Right renal pelvis (tissue), 4 donors: ENCODE measurements around the gene RAPGEF5. TPM values are rescaled to one million over a fixed set of nuclear protein-coding genes. Genes with fewer than 3 reads are reported as not detected.

Experiments
- DNase-seq, 4 donors: peaks; one replicate each; pipeline ENCODE4 v3.0.0-alpha.2; 2013; ENCODE audit warnings: low read depth in 4 of 4, low spot score in 3 of 4, missing footprints in 1 of 4
- polyA plus RNA-seq, 4 donors: library from polyadenylated mRNA; unstranded; fragments of 120-200 nt; gene quantifications; one replicate each; pipeline ENCODE4 v1.2.1, GENCODE V29; 2013; ENCODE audit not compliant: insufficient read length in 4 of 4

Gene RAPGEF5
- polyA plus RNA-seq, 4 donors: 34.4 to 41.6 (median 39.1) TPM

DNA sequence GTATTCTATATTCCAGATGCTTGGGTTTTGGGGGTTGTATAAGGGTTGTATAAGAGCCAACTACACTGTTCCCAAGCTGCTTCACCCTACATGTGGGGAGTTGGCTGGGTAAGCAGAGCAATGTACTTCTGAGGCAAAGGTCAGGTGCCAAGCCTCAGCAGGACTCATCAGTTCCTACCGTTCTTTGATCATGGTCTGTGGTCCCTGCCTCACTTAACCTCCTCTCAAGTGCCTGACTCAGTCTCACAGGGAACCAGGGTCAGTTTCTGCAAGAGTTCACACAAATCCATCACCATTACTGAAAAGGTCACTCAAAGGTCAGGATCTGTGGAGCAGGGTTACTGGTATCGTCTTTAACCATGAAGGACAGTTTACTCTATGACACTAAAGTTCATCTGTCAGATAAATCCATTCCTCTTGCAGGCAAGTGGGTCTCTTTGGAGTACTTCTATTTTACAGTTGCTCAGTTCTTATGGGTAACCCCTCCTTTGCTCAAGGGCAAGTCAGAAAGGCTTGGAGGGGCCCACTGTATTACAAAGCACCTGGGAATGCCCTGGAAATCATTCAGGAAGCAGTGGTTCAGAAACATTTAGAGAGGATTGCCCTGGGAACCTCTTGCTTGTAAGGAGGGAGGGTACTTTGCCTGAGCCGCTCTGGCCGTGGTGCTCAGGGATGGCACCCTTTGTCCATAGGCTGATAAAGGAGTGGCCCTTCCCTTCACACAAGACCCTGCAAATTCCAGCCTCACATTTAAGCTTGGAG is 227.0 kb downstream of the RAPGEF5 start:
- no peak for DNase-seq

GRCh38 chr7:22129166-22129565 is 227.8 kb downstream of the RAPGEF5 start:
- DNase-seq: no peak

DNA sequence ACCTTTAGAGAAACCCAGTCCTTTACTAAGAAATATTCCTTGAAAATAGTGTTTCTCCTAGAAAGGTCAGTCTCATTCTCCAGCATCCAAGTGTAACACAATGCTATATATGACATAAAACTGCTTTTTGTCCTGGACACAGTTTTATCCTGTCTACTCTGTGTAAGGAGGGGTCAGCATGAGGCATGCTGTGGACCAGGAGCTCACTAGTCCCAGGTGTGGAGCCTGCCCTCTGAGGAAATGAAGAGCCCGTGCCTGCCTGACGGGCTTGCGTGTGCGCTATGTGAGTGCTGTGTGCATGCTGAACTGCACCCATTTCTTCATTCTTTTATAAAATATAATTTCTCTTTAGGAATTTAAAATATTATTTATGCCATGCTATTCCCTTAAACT is 228.4 kb downstream of the RAPGEF5 start:
- DNase-seq: no peak

- no peak for DNase-seq
Measured at GRCh38 chr7:22127835-22128527, 229.0 kb downstream of the RAPGEF5 start.

DNA sequence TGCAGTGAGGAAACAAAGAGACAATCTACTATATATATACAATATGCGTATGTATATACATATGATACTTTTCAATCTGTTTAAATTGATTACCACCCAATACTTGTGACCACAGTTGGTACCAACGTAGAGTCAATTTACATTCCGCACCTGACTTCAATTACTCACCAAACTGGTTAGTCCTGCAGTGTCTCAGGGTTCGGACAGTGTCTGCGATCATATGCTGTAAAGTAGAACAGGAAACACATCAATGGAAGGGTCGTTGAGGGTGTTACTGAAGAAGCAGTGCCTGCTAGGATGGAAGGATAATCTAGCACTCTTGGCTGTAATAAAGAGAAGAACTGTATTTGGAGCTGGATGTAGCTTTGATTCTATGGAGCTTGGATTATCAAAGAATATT is 231.5 kb downstream of the RAPGEF5 start:
- no peak for DNase-seq

GRCh38 chr7:22124941-22125340 is 232.0 kb downstream of the RAPGEF5 start:
- no peak for DNase-seq

DNA sequence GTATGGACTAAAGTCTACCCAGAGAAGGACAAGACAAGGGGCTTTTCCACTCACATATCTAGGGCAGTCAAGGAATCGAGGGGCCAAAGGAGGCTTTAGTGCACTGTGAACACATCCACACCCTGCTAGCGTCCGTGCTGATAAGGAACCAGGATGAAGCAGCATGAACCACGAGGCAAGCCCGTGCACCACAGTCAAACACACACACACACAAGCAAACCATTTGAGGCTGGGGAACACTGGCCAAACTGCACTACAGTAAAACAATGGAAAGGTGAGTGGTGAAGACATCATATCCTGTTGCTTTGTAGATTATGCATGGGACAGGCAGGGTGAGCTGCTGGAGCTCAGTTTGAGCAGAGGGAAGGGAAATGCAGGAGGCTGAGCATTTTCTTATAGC is 233.8 kb downstream of the RAPGEF5 start:
- no peak for DNase-seq

GRCh38 chr7:22121702-22122474 is 235.1 kb downstream of the RAPGEF5 start:
- DNase-seq: no peak

DNA sequence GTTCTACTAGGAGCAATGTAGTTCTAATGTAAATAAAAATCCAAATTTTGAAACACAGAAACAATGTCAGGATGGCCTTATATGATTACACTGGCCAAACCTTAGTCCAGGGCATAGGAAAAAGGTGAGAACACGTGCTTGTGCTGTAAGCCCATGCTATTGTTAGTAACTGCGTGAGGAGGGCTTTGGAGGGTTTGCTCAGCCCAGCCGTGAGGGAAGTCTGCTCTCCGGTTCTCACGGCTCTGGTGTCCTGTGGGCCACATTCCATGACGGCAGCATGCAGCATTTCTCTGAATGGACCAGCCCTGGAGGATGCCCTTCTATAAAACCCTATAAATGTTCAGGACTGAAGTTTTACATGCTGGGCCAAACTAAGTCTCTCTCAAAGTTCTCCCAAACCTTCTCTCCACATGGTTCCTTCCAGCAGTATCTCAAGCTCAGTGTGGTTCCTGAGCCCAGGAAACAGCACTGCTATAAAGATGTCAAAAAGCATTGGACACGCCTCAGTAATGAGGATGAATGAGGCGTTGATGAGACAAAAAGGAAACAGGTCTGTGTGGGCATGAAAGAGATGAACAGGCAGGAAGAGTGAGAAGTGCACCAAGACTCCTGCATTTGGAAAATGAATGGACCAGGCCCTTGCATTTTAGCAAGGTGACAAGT is 236.4 kb downstream of the RAPGEF5 start:
- no peak for DNase-seq

GRCh38 chr7:22117222-22117621 is 239.7 kb downstream of the RAPGEF5 start:
- no peak for DNase-seq

- DNase-seq: no peak
Measured at GRCh38 chr7:22116451-22117030, 240.4 kb downstream of the RAPGEF5 start.

GRCh38 chr7:22115689-22116088 is 241.3 kb downstream of the RAPGEF5 start:
- no peak for DNase-seq

- no peak for DNase-seq
Measured at GRCh38 chr7:22114440-22114981, 242.4 kb downstream of the RAPGEF5 start.

GRCh38 chr7:22113041-22113440 is 243.9 kb downstream of the RAPGEF5 start:
- no peak for DNase-seq

DNA sequence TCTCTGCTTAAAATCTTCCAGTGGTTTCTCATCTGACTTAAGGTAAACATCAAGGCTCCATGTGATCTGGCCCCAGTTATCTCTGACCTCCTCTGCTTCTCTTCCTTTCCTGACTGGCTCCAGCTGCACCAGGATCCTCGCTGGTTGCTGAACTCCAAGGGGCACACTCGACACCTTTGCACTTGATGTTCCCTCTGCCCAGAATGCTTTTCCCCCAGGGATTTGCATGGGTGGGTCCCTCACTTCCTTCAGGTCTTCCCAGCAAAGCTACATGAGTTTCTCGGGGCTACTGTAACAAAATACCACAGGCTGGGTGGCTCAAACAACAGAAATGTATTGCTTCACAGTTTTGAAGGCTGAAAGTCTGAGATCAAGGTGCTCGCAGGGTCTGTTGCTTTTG is 245.3 kb downstream of the RAPGEF5 start:
- no peak for DNase-seq

- no peak for DNase-seq
Measured at GRCh38 chr7:22110881-22111280, 246.1 kb downstream of the RAPGEF5 start.

- peak; percentile 79 to 83 (median 82) for DNase-seq
Measured at GRCh38 chr7:22110227-22110839, 246.6 kb downstream of the RAPGEF5 start.

DNA sequence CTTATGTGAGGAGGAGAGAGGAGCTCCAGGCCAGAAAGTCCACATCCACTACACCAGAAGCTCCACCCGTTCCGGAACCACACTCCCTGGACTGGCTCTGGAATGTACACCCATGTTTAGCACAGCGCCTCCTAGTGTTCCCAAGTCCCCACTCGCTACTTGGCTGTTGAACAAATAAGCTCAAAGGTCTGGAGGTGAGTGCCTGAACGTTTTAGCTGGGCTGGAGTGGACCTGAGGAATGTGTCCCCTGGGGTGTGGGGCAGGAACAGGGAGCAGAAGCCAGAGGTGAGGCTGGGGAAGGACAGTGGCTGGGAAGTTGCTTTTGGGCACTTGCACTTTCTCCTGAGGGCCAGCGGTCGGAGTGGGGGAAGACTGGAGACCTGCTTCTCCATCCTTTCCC is 247.2 kb downstream of the RAPGEF5 start:
- DNase-seq: no peak

DNA sequence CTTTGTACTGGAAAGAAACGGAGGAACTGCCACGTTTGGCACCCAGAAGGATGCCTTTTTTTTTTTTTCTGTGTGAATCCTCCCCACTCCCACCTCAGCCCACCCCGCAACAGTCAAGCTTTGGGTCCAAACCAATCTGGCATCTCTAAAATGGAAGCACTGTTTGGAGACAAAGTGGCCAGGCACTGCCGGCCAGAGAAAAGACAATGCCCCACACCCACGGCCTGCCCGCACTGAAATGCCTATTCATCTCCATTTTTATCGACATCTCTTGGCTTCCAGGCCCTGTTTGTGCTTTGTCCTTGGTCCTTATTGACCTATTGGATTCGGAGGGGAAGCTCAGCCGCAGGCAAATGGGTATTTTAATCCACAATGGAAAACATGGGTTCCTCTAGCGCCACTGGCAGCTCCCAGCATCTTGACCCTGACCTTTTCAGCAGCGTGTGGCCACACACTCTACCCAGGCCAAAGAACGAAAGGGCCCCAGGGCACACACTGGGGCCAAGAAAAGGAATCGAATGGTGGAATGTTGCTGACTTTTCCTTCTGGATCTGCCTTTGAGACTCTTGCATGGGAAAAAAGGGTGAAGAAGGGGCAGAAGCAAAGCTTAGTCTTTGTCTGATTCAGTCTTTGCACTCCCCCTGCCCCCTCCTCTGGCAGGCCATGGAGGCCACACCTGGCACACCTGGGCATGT is 248.7 kb downstream of the RAPGEF5 start:
- DNase-seq: no peak
